Measurements from ENCODE around the gene PID1. TPM values are rescaled to one million over a fixed set of nuclear protein-coding genes. Genes with fewer than 3 reads are reported as not detected.

Gene PID1
- total RNA-seq, 1 experiment from 2014 or later, result 63.3 TPM

DNA sequence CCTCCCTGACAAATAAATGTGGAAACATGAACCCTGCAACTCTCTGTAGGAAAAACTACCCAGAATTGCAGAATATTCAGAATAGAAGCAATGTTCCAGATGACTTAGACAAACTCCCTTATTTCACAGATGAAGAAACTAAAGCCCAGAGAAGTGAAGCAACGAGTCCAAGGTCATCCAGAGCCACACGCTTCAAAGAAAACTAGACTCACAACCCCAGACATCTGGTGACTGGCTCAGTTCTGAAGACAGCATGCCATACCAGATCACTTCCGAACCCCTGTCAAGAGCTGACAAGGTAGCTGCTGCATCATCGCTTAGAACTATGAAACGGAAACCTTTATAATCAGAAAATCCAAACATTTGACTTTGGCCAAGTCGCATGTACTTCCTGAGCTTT is 101.3 kb downstream of the PID1 start:
- no peaks in the 10 kb centered on the region for H3K27me3 ChIP-seq
- H3K9me3 ChIP-seq, result no peaks in the 10 kb centered on the region; the same call in none of the 2 replicates
- H3K36me3 ChIP-seq, result peaks cover 16% of the 10 kb centered on the region
- no peak overlapping the region for H3K4me3 ChIP-seq
- no peak for DNase-seq

DNA sequence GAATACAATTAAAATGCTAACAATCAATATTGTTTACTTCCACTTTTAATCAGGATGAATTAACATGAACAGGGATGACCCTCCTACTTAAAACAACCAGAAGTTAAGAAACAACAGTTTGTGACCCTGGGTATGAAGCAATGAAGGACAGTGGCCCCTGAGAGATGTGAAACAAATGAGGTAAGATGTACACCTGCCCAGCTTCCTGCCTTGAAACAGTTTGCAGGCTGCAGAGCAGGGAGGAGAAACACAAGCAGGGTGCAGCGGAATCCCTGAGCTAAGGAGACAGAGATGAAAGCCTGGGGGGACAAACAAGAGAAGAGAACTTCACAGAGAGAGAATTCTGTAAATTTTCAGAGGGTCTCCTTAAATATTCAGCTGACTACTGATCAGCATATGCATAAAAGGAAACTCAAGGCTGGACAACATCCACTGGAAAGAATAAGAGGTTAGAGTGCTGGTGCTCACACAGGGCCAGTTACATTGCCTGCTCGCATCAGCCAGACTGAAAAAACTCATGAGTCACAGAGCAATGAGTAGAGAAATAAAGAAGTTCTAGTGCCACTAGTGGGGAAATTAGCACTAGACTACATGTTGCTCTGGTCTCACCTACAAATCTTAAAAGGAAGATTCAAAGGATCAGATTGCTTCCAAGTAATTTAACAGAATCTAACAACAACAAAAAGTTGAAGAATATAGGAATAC is 106.4 kb downstream of the PID1 start:
- DNase-seq, result peak; percentile 23
- H3K27me3 ChIP-seq, result no peaks in the 10 kb centered on the region
- H3K36me3 ChIP-seq, result peaks cover 3% of the 10 kb centered on the region; the same call in 1 of the 2 replicates
- no peaks in the 10 kb centered on the region; the same call in 1 of the 2 replicates for H3K9me3 ChIP-seq
- no peak overlapping the region for H3K4me3 ChIP-seq

DNA sequence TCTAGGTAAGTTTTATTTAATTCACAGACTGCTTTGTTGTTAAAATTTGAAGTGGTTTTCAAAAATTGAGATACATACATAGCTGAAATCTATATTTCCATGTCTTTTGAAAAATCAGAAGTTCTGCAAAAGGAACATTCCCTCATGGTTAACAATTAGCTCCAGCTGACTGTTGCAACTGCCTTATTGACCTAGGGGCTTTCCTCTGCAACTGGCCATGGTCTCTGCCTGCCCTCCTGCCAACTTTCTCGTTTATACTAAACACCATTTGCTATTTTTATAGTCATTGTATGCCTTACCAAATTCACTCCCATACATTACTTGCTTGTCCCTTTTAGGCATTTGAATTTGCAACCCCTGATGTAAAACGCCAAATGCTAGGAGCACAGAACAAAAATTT is 107.2 kb downstream of the PID1 start:
- H3K9me3 ChIP-seq, result no peaks in the 10 kb centered on the region; the same call in 1 of the 2 replicates
- no peak for DNase-seq
- H3K27me3 ChIP-seq, result no peaks in the 10 kb centered on the region
- no peak overlapping the region for H3K4me3 ChIP-seq
- H3K36me3 ChIP-seq, result peaks cover 3% of the 10 kb centered on the region; the same call in 1 of the 2 replicates

DNA sequence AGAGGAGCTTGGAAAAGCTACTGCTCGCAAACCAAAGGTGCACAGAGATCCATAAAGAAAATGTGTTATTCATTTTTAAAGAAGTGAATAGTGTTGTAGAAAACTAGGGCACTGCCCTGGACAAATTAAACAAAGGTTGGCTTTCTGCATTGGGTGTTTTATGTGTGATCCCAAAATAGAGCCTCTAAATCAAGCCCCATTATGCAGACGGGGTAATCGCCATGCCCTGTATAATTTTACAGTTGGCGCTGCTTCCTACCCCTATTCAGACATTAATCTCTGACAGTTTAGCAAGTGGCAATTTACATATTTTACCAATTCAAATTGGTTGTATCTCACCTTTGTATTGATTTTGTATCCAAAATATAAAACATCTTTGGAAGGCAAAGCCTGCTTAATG is 109.1 kb downstream of the PID1 start:
- H3K9me3 ChIP-seq, result no peaks in the 10 kb centered on the region; the same call in 1 of the 2 replicates
- DNase-seq, result no peak

DNA sequence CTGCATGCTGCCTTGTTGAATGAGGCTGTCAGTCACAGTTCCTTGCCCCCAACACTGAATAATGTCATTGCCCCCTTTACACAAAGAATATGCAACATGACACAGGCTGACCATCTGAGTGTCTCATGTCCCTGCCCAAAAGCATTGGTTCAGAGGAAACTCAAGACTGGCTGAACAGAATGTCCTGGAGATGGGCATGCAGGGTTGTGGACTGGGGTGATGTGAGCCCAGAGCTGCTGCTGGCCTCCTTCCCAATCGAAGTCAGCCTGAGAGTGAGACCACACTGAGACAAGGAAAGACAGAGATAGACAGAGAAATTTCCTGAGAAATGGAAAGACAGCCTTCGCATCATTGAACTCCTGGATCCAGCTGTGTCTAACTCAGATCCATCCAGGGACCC is 110.1 kb downstream of the PID1 start:
- H3K27me3 ChIP-seq, result no peaks in the 10 kb centered on the region
- DNase-seq, result no peak
- H3K4me3 ChIP-seq, result no peak overlapping the region
- peaks cover 3% of the 10 kb centered on the region; the same call in 1 of the 2 replicates for H3K36me3 ChIP-seq
- H3K9me3 ChIP-seq, result no peaks in the 10 kb centered on the region; the same call in 1 of the 2 replicates

More for the DNA sequence above, 109.1 kb downstream of the PID1 start:
- H3K36me3 ChIP-seq, result peaks cover 3% of the 10 kb centered on the region; the same call in 1 of the 2 replicates
- H3K27me3 ChIP-seq, result no peaks in the 10 kb centered on the region
- no peak overlapping the region for H3K4me3 ChIP-seq

DNA sequence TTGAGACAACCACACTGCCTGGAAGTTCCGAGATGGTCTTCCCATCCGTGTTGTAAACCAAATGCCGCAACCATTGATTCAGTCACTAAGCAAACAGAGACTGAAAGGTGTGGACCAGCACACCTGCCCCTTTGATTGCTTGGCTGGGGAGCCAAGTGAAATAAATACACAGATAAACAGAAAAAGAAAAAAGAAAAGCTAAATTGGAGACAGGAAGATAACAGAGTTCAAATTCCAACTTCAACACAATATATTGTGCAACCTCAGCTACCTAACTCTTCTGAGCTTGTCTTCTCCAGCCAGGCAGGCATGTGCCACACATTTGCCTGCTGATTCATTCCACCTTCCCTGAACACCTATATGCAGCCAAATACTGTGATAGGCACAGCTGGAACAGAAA is 110.9 kb downstream of the PID1 start:
- DNase-seq, result no peak
- no peak overlapping the region for H3K4me3 ChIP-seq
- H3K27me3 ChIP-seq, result no peaks in the 10 kb centered on the region
- H3K36me3 ChIP-seq, result peaks cover 3% of the 10 kb centered on the region; the same call in 1 of the 2 replicates
- H3K9me3 ChIP-seq, result no peaks in the 10 kb centered on the region; the same call in 1 of the 2 replicates

DNA sequence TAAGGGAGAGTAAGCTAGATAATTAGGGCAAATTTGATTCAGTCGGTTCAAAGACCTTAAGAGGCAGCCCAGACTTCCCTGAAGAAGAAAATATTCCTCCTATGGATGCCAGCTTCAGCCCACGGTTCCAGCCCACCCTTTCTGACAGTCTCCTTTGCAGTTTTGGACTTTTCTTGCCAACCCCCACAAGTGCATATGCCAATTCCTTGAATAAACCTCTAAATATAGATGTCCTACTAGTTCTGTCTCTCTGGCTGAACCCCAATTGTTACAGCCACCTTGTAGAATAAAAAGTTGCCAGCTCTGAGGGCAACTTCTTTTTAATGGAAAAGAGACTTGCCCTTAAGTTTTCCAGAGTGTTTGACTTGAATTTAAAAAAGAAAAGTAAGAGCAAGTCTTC is 111.7 kb downstream of the PID1 start:
- Histone ChIP-seq H3K27me3 (no peaks in the 10 kb centered on the region), H3K4me3 (no peak overlapping the region), H3K36me3 (peaks cover 6% of the 10 kb centered on the region; the same call in 1 of the 2 replicates), H3K9me3 (no peaks in the 10 kb centered on the region; the same call in 1 of the 2 replicates)
- DNase-seq, result no peak

DNA sequence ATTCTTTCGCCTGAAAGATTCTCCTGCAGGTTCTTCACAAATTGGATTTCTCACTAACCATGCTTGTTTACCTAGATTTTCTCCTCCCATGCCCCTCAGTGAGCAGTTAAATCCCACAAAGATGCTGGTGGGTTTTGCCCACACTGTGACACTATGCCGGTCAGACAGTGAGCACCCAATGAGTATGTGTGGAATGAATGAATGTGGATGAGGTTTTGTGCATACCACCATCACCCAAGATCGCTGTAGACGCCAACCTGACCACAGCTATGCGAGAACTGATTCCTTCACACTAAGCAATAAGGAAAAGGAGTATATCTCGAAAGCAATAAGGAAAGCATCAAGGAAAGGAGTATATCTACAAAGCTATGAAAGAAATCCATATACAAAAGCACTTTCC is 116.7 kb downstream of the PID1 start:
- no peak overlapping the region for H3K4me3 ChIP-seq
- H3K27me3 ChIP-seq, result no peaks in the 10 kb centered on the region
- peaks cover 5% of the 10 kb centered on the region for H3K36me3 ChIP-seq
- no peak for DNase-seq
- H3K9me3 ChIP-seq, result no peaks in the 10 kb centered on the region; the same call in 1 of the 2 replicates

DNA sequence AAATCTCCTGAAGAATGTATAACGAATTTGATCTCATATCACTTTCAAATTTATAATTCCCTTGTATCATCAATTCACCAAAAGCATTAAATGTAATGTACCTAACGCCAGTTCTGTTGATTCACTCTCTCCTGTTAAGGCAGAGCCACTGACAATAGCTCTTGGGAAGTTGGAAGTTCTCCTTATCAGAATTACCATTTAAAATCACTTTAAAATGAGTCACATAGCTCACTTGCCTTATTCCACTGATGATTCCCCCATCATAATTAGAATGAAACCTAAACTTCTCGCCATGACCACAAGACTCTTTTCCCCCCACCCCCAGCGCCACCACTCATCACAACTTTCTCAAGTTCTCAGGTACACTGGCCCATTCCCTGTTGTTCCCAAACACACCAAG is 117.1 kb downstream of the PID1 start:
- H3K36me3 ChIP-seq, result peaks cover 5% of the 10 kb centered on the region
- H3K4me3 ChIP-seq, result no peak overlapping the region
- no peaks in the 10 kb centered on the region for H3K27me3 ChIP-seq
- H3K9me3 ChIP-seq, result no peaks in the 10 kb centered on the region
- DNase-seq, result no peak

DNA sequence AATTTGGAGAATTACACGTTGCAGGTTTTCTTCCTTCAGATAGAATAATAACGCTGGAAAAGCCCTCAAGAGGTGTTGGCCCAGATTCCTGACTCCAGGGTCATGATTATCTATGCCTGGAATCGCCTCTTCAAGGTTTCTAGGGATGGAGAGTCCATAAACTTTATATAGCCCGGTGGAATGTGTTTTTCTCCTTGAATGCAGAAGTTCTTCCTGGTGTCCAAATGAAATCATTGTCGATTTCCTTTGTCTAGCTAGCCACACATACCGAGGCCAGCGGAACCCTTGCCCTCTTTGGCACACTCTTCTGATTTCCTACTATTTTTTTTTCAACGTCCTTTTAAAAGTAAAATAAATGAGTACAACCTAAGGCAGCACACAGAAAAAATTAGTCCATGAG is 117.8 kb downstream of the PID1 start:
- no peak overlapping the region for H3K4me3 ChIP-seq
- no peak for DNase-seq
- H3K36me3 ChIP-seq, result peaks cover 5% of the 10 kb centered on the region
- H3K27me3 ChIP-seq, result no peaks in the 10 kb centered on the region
- no peaks in the 10 kb centered on the region for H3K9me3 ChIP-seq

DNA sequence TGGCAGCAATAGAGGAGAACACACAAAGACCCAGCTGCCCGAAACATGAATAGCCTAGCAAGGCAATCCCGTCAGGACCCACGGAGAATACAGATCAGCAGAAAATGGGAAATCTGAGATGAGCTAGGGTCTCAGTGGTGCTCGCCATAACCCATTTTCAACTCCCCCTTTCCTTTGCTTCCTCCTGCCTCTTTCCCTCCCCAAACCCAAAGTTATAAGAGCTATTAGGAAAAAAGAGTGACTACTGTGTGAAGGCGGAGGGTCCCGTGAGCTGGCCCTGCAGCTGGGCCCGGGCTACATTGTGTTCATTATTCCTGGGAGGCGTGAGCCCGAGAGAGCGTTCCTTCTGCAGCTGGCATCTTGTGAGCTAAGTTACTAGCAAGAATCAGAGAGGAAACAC is 118.4 kb downstream of the PID1 start:
- no peak for DNase-seq
- Histone ChIP-seq H3K9me3 (no peaks in the 10 kb centered on the region), H3K4me3 (no peak overlapping the region), H3K27me3 (no peaks in the 10 kb centered on the region), H3K36me3 (peaks cover 7% of the 10 kb centered on the region)

DNA sequence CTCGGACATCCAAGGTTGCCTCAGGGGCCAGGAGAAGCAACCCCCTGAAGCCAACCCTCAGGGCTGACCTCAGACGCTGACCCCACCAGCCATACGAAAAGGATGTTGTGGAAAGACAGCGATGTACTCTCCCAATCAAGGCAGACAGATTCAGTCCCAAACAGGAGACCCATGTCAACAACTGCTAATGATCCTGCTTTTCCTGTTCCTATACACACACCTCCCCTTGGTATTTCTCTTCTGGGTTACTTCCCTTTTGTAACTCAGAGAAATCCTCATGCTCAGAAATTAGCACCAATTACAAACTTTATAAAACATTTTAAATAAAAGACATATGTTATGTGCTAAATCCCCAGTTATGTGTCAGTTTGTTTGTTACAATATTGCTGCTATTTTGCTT is 120.8 kb downstream of the PID1 start:
- Histone ChIP-seq H3K9me3 (0 out of 2 replicates have a peak, but pooled peaks cover 1% of the 10 kb centered on the region), H3K36me3 (peaks cover 9% of the 10 kb centered on the region), H3K4me3 (no peak overlapping the region), H3K27me3 (no peaks in the 10 kb centered on the region)
- DNase-seq, result no peak

DNA sequence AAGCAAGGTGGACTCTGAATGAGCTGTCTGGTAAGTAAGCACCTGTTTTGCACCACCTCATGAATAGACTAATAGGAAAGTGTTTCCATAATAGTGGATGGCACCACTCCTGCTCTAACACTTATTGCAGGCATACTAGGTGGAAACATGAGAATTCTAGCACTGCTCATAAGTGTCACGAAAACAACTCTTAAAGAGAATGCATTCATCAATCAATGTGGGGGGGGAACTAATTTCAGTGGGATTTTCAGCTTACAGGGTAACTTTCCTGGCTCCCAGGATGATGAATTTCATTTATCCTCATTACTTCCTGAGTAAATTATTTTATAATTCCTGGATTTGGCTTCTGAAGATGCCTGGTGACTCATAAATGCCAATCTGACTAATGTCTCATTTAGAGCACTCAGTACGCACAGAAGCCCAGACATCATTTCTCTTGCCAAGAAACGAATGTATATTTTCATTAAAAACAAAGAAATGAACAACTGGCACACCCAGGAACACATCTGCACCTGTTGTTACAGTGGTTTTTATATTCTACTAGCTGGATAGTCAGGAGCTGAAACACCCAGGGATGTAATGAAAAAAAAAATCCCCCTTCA is 129.6 kb downstream of the PID1 start:
- H3K4me3 ChIP-seq, result no peak overlapping the region
- peak; percentile 28 for DNase-seq
- no peaks in the 10 kb centered on the region for H3K27me3 ChIP-seq
- H3K36me3 ChIP-seq, result peaks cover 5% of the 10 kb centered on the region
- H3K9me3 ChIP-seq, result peaks cover 1% of the 10 kb centered on the region; the same call in 1 of the 2 replicates

DNA sequence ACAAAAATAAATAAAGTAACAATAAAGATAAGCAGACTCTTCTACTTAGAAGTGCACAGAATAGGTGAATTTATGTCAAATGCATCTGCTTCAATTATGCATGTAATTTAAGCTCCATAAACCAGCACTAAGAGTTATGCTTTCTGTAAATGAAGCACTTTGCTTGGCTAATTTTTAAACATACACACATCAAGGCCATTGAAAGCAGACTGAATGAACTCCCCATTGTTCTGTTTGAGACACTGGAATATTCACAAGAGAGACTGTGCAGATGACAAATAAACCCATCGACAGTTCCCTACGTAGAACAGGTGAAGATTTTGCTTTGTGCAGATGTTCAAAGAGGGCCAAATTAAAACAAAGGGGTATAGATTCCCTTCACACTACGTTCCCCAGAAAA is 133.4 kb downstream of the PID1 start:
- DNase-seq, result no peak
- Histone ChIP-seq H3K27me3 (no peaks in the 10 kb centered on the region), H3K9me3 (no peaks in the 10 kb centered on the region), H3K4me3 (no peak overlapping the region), H3K36me3 (peaks cover 10% of the 10 kb centered on the region)

DNA sequence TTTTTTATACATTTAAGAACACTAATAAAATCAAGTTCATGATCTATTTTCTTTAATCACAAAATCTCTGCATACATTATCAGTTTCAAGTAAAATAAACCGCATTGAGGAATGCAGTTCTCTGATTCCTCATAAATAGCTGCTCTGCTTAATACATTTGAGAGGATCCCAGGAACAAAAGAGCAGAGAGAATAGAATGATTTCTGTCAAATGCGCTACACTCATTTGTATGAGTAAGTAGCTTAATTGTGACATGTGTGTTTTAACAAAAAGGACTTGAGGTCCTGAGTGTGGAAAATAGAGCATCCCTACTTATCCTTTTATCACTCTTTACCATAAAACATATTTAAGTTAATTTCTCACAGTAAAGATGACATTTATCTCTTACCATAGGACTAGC is 134.0 kb downstream of the PID1 start:
- Histone ChIP-seq H3K27me3 (no peaks in the 10 kb centered on the region), H3K9me3 (no peaks in the 10 kb centered on the region)
- no peak for DNase-seq

DNA sequence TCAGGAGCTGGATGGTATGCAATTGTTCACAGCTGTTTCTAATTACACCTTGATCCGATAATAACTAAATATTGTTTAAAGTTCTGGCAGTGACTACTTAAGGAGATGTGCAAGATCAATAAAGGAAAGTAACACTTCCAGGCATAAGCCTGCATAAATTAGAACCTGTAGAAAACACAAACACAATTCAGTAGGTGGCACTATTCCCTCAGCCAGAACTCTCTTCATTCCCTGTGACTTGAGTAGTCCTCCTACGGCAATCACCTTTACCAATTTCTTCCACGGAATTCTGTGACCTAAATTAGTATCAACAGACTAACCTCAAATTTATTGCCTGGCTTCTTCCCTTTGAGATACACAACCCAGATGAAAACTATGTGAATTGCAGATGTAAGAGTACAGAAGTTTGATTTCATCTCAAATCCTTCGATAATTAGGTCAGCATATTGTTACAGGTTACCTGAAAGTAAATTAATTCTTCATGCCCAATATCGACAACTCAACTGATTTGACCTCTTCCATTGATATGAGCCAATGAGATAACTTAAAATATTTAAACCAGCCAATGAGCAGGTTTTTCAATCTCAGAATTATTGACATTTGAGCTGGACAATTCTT is 137.8 kb downstream of the PID1 start:
- H3K4me3 ChIP-seq, result no peak overlapping the region
- peaks cover 14% of the 10 kb centered on the region for H3K36me3 ChIP-seq
- H3K9me3 ChIP-seq, result no peaks in the 10 kb centered on the region
- DNase-seq, result no peak
- H3K27me3 ChIP-seq, result no peaks in the 10 kb centered on the region

More for the DNA sequence above, 134.0 kb downstream of the PID1 start:
- H3K36me3 ChIP-seq, result peaks cover 10% of the 10 kb centered on the region
- H3K4me3 ChIP-seq, result no peak overlapping the region

DNA sequence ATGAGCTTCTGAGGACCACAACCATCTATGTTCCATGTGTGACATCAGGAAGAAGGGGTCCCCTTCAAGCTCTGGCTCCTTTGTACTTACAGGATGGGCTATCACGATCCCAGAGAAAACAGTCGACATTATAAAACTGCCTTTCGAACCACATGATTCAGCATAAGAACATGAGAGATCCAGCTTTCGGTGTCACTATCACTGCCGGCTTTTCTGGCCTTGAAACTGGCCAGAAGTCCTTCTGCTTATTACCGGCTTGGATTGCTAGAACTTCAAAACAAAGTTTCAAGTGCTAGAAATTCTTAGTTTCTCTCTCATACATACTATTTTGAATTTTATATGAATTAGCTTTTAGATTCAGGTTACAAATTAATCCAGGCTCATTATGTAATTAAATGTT is 138.9 kb downstream of the PID1 start:
- H3K27me3 ChIP-seq, result no peaks in the 10 kb centered on the region
- H3K36me3 ChIP-seq, result peaks cover 14% of the 10 kb centered on the region
- no peaks in the 10 kb centered on the region for H3K9me3 ChIP-seq
- no peak for DNase-seq
- H3K4me3 ChIP-seq, result no peak overlapping the region
